Lung (tissue), 12 donors: ENCODE results near the gene GSAP. TPM values are rescaled to one million over a fixed set of nuclear protein-coding genes. Genes with fewer than 3 reads are reported as not detected.
"Not testable (repeated sequence)": the region's sequence is repeated elsewhere in the genome, so short reads cannot be mapped to it uniquely, and the experiment has no call there.

Experiments used
- ATAC-seq: fragments of 200-7000 bp; cut with Tn5 transposase; one replicate; pipeline ENCODE4 v1.9.1; 2020; ENCODE audit warnings: moderate number of reproducible peaks; ENCODE audit not compliant: insufficient read depth, low FRiP score
- DNase-seq, 3 donors: peaks; one replicate each; pipeline ENCODE4 v3.0.0-alpha.2; 2013 to 2017
- H3K27ac ChIP-seq, 2 donors: one replicate each; pipeline ENCODE4 v1.5.1; 2013; ENCODE audit warnings: mild to moderate bottlenecking in 2 of 2, moderate library complexity in 2 of 2, control low read depth in 1 of 2, inconsistent platforms in 1 of 2, low read depth in 1 of 2, low read length in 1 of 2
- H3K27me3 ChIP-seq, 3 donors: one replicate each; pipeline ENCODE4 v1.5.1; 2013; ENCODE audit warnings: low read length in 2 of 3; ENCODE audit not compliant: control insufficient read depth in 3 of 3, insufficient read depth in 3 of 3
- H3K36me3 ChIP-seq, 4 donors: one replicate each; pipeline ENCODE4 v1.5.1; 2013; ENCODE audit warnings: low read length in 4 of 4, mild to moderate bottlenecking in 1 of 4, moderate library complexity in 1 of 4; ENCODE audit not compliant: control insufficient read depth in 4 of 4, insufficient read depth in 4 of 4
- H3K4me1 ChIP-seq, 5 donors: one replicate each; pipeline ENCODE4 v1.5.1; 2013; ENCODE audit warnings: low read length in 5 of 5, mild to moderate bottlenecking in 2 of 5, moderate library complexity in 1 of 5; ENCODE audit not compliant: control insufficient read depth in 5 of 5, insufficient read depth in 5 of 5
- H3K4me3 ChIP-seq: one replicate; pipeline ENCODE4 v1.5.1; 2013; ENCODE audit warnings: mild to moderate bottlenecking, control low read depth, moderate library complexity
- H3K9ac ChIP-seq, 2 donors: one replicate each; pipeline ENCODE4 v1.5.1; 2013; ENCODE audit warnings: low read length in 2 of 2, control low read depth in 1 of 2; ENCODE audit not compliant: insufficient read depth in 1 of 2
- H3K9me3 ChIP-seq, 4 donors: one replicate each; pipeline ENCODE4 v1.5.1; 2013; ENCODE audit warnings: low read length in 3 of 4, mild to moderate bottlenecking in 1 of 4, moderate library complexity in 1 of 4; ENCODE audit not compliant: control insufficient read depth in 4 of 4, insufficient read depth in 3 of 4
- CTCF ChIP-seq: IDR thresholded peaks from 2 replicates; pipeline ENCODE4 v1.5.1; 2012; ENCODE audit warnings: mild to moderate bottlenecking; ENCODE audit errors: control extremely low read depth, extremely low read depth
- WGBS, 2 donors: extraction: QIAGEN DNeasy Blood & Tissue Kit; methylation state at CpG; one replicate each; pipeline ENCODE4 v1.1.7; 2013; 5-methylcytosine and 5-hydroxymethylcytosine counted together
- polyA plus RNA-seq, 2 donors: library from polyadenylated mRNA; stranded (reverse); fragments of 200-250 nt; gene quantifications; one replicate each; pipeline ENCODE4 v1.2.1, GENCODE V29; 2013
- total RNA-seq, 2 donors: library from RNA; depleted of rRNA in 1 of 2; stranded (reverse); fragments of >200 nt in 1 of 2; gene quantifications; one replicate each; pipeline ENCODE4 v1.2.1, GENCODE V29; 2014 to 2021
- donor health status: control.
- donor health status: control.
- donor health status: Bipolar disorder and iron deficiency.
- donor health status: healthy.
- donor health status: DM: yes; HTN: yes; CAD: no.

Gene GSAP
- total and polyA plus RNA-seq, 4 donors: 26.4 to 99.3 (median 57.4) TPM

DNA sequence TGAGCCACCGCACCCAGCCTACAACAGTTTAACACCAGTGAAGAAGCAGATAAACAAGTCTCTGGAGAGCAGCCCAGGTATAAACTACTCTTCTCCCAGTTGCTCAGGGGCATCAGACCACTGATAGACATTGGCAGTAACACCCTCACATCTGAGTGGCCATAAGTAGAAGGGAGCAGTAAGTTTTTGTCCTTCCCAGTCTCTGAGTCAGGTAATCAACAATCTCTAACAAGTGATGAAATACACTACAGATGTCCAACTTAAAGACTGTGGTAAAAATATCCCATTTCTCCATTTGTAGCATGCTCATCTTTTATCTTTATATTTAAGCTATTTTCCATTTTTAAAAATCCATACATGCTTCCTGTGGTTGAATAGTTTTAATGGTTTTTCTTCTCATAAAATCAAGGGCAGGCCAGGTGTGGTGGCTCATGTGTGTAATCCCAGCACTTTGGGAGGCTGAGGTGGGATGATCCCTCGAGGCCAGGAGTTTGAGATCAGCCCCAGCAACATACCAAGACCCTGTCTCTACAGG, 78.6 kb downstream of the GSAP start:
- TF ChIP-seq CTCF: no peak
- no peak for ATAC-seq
- Histone ChIP-seq H3K27ac (peak overlapping the region in 1 of 2 donors; percentile 53), H3K4me3 (no peak overlapping the region), H3K27me3 (no peaks in the 10 kb centered on the region), H3K9ac (no peak overlapping the region), H3K4me1 (peaks cover 0 to 7% (median 0%) of the 10 kb centered on the region in 5 donors), H3K9me3 (no peaks in the 10 kb centered on the region), H3K36me3 (no peaks in the 10 kb centered on the region)
- WGBS, 2 donors: 85 to 88% methylated on average over 2 of the region's 2 CpGs
- DNase-seq: no peak

GRCh38 chr7:77335581-77335980, 80.6 kb downstream of the GSAP start:
- no peaks in the 10 kb centered on the region for H3K27me3 ChIP-seq
- no peak overlapping the region for H3K27ac ChIP-seq
- no peak for TF ChIP-seq CTCF
- no peak overlapping the region for H3K4me3 ChIP-seq
- no peaks in the 10 kb centered on the region for H3K9me3 ChIP-seq
- no peak overlapping the region for H3K9ac ChIP-seq
- H3K4me1 ChIP-seq: peaks cover 0 to 7% (median 0%) of the 10 kb centered on the region in 5 donors
- no peaks in the 10 kb centered on the region for H3K36me3 ChIP-seq
- no peak for ATAC-seq
- DNase-seq: no peak

DNA sequence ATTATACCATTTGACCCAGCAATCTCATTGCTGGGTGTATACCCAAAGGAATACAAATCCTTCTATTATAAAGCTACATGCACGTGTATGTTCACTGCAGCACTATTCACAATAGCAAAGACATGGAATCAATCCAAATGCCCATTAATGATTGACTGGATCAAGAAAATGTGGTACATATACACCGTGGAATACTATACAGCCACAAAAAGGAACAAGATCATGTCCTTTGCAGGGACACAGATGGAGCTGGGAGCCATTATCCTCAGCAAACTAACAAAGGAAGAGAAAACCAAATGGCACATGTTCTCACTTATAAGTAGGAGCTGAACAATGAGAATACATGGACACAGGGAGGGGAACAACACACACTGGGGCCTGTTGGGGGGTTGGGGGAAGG, 82.1 kb downstream of the GSAP start:
- not testable (repeated sequence) for H3K4me1 ChIP-seq, H3K36me3 ChIP-seq, H3K4me3 ChIP-seq, DNase-seq, H3K27me3 ChIP-seq, ATAC-seq, H3K9ac ChIP-seq, H3K27ac ChIP-seq, H3K9me3 ChIP-seq
- 92 to 99% methylated on average over 2 of the region's 2 CpGs for WGBS, 2 donors

- Histone ChIP-seq H3K27ac (no peak overlapping the region), H3K9me3 (no peaks in the 10 kb centered on the region), H3K4me1 (peaks cover 0 to 12% (median 3%) of the 10 kb centered on the region in 5 donors), H3K36me3 (no peaks in the 10 kb centered on the region), H3K4me3 (no peak overlapping the region), H3K9ac (no peak overlapping the region), H3K27me3 (no peaks in the 10 kb centered on the region)
- ATAC-seq (peak; percentile 82), DNase-seq (peak; percentile 73 to 93 (median 89))
- peak; percentile 66 for TF ChIP-seq CTCF
- 63 to 64% methylated on average over 3 of the region's 3 CpGs for WGBS, 2 donors
Observed at GRCh38 chr7:77331938-77332695, 84.0 kb downstream of the GSAP start.
